LNCaP clone FGC (cell line): ENCODE measurements around the gene ATP6V1C2.

Experiments
- DNase-seq: peaks from one replicate; pipeline ENCODE4 v3.0.0-alpha.2; 2011; ENCODE audit warnings: low read depth
- H3K4me3 ChIP-seq: 2 replicates; pipeline ENCODE4 v1.5.1; 2011; ENCODE audit warnings: mild to moderate bottlenecking, low read depth, low read length, control low read depth
- TF ChIP-seq, protein P1 (sequence below): IDR thresholded peaks from 2 replicates; pipeline ENCODE4 v1.5.1; 2012; ENCODE audit warnings: mild to moderate bottlenecking; ENCODE audit not compliant: control insufficient read depth, insufficient read depth; ENCODE audit errors: extremely low read depth

Gene ATP6V1C2

DNA sequence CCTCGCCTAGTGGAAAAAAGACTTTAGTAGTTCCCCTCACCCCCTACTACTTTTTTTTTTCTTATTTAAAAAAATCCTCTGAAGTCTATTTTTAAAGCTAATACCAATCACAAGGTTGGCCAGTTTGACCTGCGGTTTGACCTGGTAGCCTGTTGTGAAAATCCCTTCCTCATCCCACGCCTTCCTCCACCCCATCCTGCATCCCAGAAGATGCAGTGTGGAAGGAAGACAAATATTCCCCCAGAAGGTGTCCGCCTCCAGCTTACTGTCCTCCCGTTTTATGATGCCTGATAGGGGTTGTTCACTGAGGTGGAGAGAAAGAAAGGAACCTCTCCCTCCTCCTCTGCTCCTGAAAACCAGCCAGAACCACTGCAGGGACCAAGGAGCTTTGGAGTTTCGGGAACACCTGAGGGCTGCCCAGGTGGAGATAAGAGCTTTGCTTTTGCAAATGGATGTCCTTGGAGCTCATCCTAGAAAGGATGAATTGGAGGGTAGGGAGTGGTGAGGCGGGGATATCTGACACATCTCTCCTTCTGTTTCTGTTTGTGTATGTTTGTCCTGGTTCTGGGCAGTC is 909 bp downstream of the ATP6V1C2 start:
- peak overlapping the region; percentile 54 for H3K4me3 ChIP-seq
- DNase-seq, result no peak
- TF ChIP-seq, protein P1, sequence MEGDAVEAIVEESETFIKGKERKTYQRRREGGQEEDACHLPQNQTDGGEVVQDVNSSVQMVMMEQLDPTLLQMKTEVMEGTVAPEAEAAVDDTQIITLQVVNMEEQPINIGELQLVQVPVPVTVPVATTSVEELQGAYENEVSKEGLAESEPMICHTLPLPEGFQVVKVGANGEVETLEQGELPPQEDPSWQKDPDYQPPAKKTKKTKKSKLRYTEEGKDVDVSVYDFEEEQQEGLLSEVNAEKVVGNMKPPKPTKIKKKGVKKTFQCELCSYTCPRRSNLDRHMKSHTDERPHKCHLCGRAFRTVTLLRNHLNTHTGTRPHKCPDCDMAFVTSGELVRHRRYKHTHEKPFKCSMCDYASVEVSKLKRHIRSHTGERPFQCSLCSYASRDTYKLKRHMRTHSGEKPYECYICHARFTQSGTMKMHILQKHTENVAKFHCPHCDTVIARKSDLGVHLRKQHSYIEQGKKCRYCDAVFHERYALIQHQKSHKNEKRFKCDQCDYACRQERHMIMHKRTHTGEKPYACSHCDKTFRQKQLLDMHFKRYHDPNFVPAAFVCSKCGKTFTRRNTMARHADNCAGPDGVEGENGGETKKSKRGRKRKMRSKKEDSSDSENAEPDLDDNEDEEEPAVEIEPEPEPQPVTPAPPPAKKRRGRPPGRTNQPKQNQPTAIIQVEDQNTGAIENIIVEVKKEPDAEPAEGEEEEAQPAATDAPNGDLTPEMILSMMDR, result no peak

DNA sequence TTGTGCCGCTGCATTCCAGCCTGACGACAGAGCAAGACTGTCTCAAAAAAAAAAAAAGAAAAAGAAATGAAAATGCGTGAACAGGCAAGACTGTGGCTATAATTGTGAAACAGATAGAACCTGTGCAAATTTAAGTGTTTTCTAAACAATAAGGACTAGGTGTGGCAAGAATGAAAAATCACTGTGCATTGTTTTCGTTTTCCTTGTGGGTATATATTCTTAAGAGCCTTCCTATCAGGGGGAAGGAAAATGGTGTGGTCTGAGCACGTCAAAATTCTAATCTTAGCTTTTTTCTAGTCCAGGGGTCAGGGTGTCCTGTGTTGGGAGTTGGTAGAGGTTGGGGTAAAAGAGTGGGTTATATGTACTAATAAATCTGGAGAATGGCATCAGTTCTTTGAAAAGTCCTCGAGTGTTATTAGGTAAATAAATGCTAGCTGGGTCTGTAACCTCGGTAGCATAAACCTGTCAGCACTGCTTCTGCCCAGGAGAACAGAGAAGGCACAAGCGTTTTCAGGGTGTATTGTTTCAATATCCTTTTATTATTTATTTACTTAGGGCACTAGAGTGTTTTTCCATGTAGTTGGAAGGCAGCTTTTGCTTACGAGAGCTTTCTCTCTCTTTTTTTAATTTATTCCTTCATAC is 11.6 kb downstream of the ATP6V1C2 start:
- H3K4me3 ChIP-seq, result no peak overlapping the region
- TF ChIP-seq, protein P1, result no peak
- DNase-seq, result no peak

DNA sequence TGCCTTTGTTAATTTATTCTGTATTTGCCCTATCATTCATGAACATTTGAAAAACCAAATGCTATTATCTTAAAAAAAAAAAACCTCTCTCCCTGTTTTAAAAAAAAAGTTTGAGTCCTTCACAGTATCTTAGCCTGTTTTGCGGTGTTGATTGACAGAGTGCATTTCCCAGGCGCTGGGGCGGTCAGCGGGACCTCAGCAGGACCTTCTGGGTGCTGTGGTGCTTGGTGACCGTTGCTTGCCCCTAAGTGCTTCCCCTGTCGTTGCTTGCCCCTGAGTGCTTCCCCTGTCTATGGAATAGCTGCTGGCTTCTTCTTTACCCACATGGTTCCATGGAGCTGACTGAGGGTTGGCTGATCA is 12.1 kb downstream of the ATP6V1C2 start:
- TF ChIP-seq, protein P1, result no peak
- H3K4me3 ChIP-seq, result no peak overlapping the region
- DNase-seq, result no peak

DNA sequence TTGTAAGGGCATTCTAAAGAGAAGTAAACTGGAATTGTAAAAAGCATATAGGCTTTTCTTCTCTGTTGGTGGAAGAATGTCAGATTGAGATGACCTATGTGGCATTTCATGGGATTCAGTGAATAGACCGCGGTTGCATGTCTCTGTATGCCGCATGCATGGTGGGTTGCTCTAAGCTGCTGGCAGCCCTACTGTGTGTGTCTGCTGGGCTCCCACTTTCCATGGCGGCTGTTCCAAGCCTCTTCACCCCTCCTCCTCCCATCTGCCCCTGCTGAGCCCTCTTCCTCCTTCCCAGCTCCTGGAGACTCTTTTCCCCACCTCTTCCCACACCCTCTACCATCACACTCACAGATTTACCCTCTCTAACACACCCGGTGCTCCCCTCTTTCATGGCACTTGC is 12.6 kb downstream of the ATP6V1C2 start:
- no peak overlapping the region for H3K4me3 ChIP-seq
- TF ChIP-seq, protein P1, result no peak
- DNase-seq, result no peak

DNA sequence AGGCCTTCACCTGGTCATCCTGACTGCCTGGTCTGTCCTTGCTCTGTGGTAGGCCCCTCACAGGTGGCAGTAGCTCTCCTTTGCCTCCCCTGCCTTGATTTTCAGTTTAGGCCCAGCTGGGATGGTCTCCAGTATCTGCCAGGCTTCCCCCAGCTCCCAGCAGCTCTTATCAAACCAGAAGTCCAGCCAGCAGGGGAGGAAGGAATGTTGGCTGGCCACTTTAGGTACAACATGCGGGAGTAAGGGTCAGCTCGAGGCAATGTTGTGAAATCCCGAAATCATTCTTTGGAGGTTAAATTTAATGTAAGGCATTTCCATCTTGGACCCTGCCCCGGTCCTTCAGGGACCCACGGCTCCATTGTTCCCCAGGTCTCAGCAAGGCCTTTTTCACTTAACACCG is 16.8 kb downstream of the ATP6V1C2 start:
- DNase-seq, result no peak
- TF ChIP-seq, protein P1, result no peak
- H3K4me3 ChIP-seq, result no peak overlapping the region

DNA sequence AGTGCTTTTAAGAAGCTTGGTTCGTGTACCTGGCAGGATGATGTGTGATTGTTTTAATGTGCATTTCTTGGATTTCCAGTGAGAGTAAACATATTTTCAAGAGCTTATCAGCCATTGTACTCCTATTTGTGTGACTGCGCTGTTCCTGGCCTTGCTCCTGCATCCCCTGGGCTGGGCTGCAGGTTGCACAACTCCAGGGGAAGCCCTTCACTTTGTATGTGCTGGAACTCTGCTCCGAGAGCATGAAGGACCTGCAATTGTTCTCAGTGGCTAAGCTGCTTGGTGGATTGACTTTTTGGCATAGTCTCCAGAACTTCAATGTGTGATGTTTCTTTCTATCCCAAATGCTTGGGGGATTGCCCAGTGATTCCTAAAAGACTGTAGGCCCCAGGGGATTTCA is 18.8 kb downstream of the ATP6V1C2 start:
- TF ChIP-seq, protein P1, result no peak
- DNase-seq, result no peak
- H3K4me3 ChIP-seq, result no peak overlapping the region

DNA sequence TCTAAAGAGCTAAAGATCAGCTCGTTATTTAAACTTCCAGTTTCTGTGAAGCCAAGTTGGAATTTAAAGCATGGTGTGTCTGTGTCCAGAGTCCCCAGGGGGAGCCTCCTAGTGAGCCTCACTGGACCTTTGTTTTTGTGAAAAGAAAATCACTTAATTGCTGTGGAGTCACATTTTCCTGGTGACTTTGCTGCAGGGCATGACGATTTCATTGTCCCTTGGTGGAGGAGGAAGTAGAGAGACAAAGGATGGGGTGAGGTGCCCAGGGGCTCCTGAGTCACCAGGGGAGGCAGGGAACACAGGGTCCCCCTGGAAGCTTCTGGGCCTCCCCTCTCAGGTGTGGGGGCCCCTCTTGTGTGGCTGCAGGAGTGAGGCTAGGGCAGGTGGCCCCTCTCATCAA is 19.7 kb downstream of the ATP6V1C2 start:
- DNase-seq, result no peak
- H3K4me3 ChIP-seq, result no peak overlapping the region
- TF ChIP-seq, protein P1, result no peak
